Activated gamma-delta T cell treated with anti-CD3 and anti-CD28 coated beads, Interleukin-2, amount 50 U/mL, for 16 hours (primary cell): ENCODE measurements around the gene MED22.

Source experiments
- DNase-seq: peaks from one replicate; pipeline ENCODE4 v3.0.0-alpha.2; 2020; ENCODE audit warnings: low read depth

MED22 gene

GRCh38 chr9:133375724-133376654, 28.1 kb upstream of the MED22 start, which contains the start of the genes STKLD1 and SURF4:
Gene STKLD1, plus strand, starts transcription at chr9:133376366. Its CDS starts 108 bp downstream, at chr9:133376474.
Gene SURF4, minus strand, starts transcription at chr9:133376060. Its CDS starts 91 bp downstream, at chr9:133375969.
- peak; percentile 91 for DNase-seq

GRCh38 chr9:133375116-133375723, 27.3 kb upstream of the MED22 start:
- DNase-seq: no peak

DNA sequence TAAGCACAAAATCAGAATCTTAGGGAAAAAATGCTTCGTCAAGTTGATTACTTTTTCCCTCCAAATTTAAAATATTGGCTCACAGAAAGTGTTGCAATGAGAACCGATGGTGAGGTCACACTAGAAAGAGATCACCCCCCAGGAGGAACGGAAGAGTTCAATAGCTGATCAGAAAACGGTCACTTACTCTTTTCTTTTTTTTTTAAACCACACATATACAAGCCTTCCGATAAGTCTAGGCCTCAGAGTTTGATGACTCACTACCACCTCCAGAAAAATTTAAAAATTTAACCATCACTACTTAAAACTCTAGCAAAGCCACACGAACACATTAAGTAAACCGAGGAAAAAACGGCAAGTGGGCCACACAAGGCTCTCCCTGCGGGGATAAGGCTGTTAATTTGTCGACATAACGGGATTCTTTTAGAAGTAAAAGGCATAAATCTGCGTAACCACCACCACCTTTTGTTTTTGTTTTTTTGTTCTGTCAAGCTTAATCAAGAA, 26.7 kb upstream of the MED22 start:
- no peak for DNase-seq

GRCh38 chr9:133372144-133372543, 24.2 kb upstream of the MED22 start:
- no peak for DNase-seq

DNA sequence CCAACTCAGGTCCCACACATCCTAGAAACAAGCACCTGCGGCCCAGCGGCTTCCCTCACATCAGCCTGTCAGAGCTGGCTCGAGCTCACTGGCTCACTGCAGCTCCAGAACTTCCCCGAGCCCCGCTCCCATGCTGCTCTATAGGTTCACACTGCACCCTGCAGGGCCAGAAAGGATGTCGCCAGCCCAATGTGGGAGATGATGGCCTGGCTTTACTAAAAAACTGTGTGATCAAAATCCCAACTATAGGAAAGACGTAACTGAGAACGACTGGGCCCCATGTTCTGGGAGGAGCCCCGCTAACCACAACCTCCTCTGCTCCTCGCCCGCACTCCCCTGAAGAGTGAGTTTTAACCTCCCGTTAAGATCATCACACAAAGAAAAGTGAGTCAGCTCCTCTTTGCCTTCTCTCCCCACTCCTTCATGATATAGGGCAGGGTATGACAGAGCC, 23.4 kb upstream of the MED22 start:
- DNase-seq: peak; percentile 57

DNA sequence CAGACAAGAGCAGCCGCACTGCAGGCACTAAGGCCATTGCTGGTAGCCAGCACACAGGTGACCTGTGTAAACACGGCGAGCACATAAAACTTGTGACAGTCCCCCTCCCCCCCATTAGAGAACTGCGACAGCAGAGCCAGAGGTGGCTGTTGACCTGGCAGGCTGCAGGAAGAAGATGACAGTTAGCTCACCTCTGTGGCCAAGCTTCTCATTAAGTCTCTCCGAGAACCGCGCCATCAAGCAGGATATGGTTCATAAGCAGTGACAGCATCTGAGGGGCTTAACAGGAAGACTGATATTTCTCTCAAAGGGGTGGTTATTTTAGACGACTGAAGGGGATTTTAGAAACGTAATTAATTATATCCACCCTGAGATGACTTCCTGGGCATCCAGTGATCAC, 22.8 kb upstream of the MED22 start:
- no peak for DNase-seq

- no peak for DNase-seq
These were observed 22.0 kb upstream of the MED22 start for GRCh38 chr9:133369933-133370332.

GRCh38 chr9:133369422-133369821, 21.5 kb upstream of the MED22 start:
- no peak for DNase-seq

- no peak for DNase-seq
These were observed 20.4 kb upstream of the MED22 start for GRCh38 chr9:133368249-133368881.

DNA sequence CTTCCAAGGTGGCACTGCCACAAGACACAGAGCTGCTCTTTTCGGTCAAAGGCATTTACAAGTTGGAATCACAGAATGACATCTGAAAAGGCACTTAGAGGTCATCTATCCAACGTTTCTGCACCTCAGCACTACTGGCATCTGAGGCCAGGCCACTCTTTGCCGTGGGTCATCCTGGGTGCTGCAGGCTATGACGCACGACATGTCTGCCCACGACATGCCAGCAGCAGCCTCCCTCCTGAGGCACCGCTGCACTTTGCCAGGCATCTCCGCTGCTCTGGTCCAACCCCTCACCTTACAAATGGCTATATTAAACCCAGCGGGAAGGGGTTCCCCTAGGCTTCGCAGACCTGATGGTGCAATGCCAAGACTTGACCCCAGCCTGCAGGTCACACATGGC, 19.8 kb upstream of the MED22 start:
- DNase-seq: no peak

- DNase-seq: no peak
These were observed 19.3 kb upstream of the MED22 start for GRCh38 chr9:133367221-133367620.

DNA sequence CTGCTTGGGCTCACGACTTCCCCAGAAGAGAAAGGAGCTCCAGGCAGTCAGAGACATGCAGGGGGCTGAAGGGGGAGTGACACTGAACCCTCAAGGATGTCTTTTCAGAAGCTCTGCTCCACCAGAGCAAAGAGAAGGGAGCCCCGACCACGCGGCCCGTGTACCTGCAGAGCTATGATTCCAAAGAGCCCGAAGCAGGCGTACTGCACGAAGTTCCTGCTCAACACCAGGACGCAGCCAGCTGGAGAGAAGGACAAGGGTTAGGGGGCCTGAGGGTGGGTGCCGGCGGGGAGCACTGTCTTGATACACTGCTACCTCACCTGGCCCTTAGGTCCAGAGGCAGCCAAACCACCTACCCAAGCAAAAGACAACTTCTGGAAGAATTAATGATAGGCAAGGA, 18.5 kb upstream of the MED22 start:
- no peak for DNase-seq

GRCh38 chr9:133362359-133363044, 14.6 kb upstream of the MED22 start:
- DNase-seq: no peak

GRCh38 chr9:133361507-133362092, 13.7 kb upstream of the MED22 start:
- DNase-seq: no peak

DNA sequence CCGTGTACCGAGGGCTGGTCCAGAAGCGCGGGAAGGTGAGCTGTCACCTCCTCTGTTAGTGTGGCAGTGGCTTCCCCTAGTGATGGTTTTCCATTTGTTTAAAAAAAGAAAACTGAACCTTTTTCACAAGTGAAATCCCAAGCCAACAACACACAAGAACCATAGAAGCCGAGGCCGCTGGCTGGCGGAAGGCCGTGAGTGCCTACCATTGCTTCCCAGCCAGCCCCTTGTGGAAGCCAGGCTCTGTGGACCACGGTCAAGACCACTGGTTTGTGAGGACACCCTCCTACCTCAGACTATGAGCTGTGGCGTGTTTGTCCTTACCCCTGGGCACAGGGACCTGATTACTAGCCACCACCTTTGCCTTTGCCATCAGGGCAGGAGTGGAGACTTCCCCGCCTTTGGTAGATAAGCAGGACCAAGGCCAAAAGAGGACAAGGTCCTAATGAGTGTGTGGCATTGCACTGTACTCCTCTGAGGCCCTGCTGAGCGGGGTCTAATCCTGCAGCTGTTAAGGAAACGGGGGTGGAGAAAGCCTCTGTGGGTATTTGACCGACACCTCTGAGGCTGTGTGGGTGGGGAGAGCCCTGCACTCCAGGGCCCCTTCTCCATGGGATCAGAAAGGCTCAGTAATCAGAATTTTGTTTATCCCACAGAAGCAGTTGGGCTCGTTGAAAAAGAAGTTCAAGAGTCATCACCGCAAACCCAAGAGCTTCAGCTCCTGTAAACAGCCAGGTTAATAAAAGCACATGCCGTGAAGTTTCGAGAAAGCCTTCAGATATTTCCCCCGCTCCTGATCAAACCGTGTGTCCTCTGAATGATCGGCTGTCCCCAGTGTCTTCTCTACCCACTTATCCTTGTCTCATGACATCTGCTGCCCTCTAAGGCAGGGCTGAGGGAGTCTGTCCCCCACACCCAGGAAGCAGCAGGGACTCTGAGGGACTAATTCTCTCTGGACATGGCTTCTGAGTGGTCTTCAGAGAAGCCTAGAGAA, 12.8 kb upstream of the MED22 start:
- DNase-seq: no peak

- no peak for DNase-seq
These were observed 11.7 kb upstream of the MED22 start for GRCh38 chr9:133359399-133360175.

GRCh38 chr9:133357656-133358055, 9.7 kb upstream of the MED22 start:
- no peak for DNase-seq

- peak; percentile 81 for DNase-seq
These were observed 8.6 kb upstream of the MED22 start, which contains the start of the genes SURF1 and SURF2 for GRCh38 chr9:133356391-133357091. Gene SURF1, minus strand, starts transcription at chr9:133356487. Its CDS starts 34 bp downstream, at chr9:133356453. Gene SURF2, plus strand, starts transcription at chr9:133356550. Its CDS starts 43 bp downstream, at chr9:133356593.
